Measurements from ENCODE around the gene CDKN1C.

The CDKN1C gene

GRCh38 chr11:2853401-2853800, 32.2 kb downstream of the CDKN1C start:
- no peak overlapping the region for H3K4me3 ChIP-seq (ENCODE audit: low read depth, low read length)
- DNase-seq (ENCODE audit: low read depth): no peak
- TF ChIP-seq CTCF (IDR thresholded peaks at IDR 0.05; ENCODE audit: low read depth, low read length, missing control alignments): no peak

- no peak for TF ChIP-seq CTCF (IDR thresholded peaks at IDR 0.05; ENCODE audit: low read depth, low read length, missing control alignments)
- no peak for DNase-seq (ENCODE audit: low read depth)
- H3K4me3 ChIP-seq (ENCODE audit: low read depth, low read length): no peak overlapping the region
Measured at GRCh38 chr11:2849994-2850770, 35.4 kb downstream of the CDKN1C start.

GRCh38 chr11:2848497-2848896, 37.1 kb downstream of the CDKN1C start:
- DNase-seq (ENCODE audit: low read depth): no peak
- TF ChIP-seq CTCF (IDR thresholded peaks at IDR 0.05; ENCODE audit: low read depth, low read length, missing control alignments): no peak
- no peak overlapping the region for H3K4me3 ChIP-seq (ENCODE audit: low read depth, low read length)

GRCh38 chr11:2847561-2847960, 38.0 kb downstream of the CDKN1C start:
- no peak overlapping the region for H3K4me3 ChIP-seq (ENCODE audit: low read depth, low read length)
- no peak for TF ChIP-seq CTCF (IDR thresholded peaks at IDR 0.05; ENCODE audit: low read depth, low read length, missing control alignments)
- no peak for DNase-seq (ENCODE audit: low read depth)

- DNase-seq (ENCODE audit: low read depth): no peak
- no peak for TF ChIP-seq CTCF (IDR thresholded peaks at IDR 0.05; ENCODE audit: low read depth, low read length, missing control alignments)
- H3K4me3 ChIP-seq (ENCODE audit: low read depth, low read length): no peak overlapping the region
Measured at GRCh38 chr11:2846470-2846869, 39.1 kb downstream of the CDKN1C start.

- DNase-seq (ENCODE audit: low read depth): no peak
- H3K4me3 ChIP-seq (ENCODE audit: low read depth, low read length): no peak overlapping the region
- TF ChIP-seq CTCF (IDR thresholded peaks at IDR 0.05; ENCODE audit: low read depth, low read length, missing control alignments): no peak
Measured at GRCh38 chr11:2846056-2846455, 39.5 kb downstream of the CDKN1C start.

GRCh38 chr11:2844996-2845395, 40.6 kb downstream of the CDKN1C start:
- H3K4me3 ChIP-seq (ENCODE audit: low read depth, low read length): no peak overlapping the region
- TF ChIP-seq CTCF (IDR thresholded peaks at IDR 0.05; ENCODE audit: low read depth, low read length, missing control alignments): no peak
- DNase-seq (ENCODE audit: low read depth): no peak
